Hindlimb muscle (tissue), 1 donor: ENCODE data around the gene CPT1A. TPM values are rescaled to one million over a fixed set of nuclear protein-coding genes. Genes with fewer than 3 reads are reported as not detected.

Experiments
- DNase-seq: peaks from one replicate; pipeline ENCODE4 v3.0.0-alpha.2; 2013
- polyA plus RNA-seq: library from polyadenylated mRNA; unstranded; fragments of 120-200 nt; gene quantifications from one replicate; pipeline ENCODE4 v1.2.1, GENCODE V29; 2013; ENCODE audit not compliant: insufficient read length

CPT1A gene
- polyA plus RNA-seq, 1 donor, result 11.2 TPM

GRCh38 chr11:68852628-68853027 is 10.9 kb upstream of the CPT1A start:
- DNase-seq, result no peak

DNA sequence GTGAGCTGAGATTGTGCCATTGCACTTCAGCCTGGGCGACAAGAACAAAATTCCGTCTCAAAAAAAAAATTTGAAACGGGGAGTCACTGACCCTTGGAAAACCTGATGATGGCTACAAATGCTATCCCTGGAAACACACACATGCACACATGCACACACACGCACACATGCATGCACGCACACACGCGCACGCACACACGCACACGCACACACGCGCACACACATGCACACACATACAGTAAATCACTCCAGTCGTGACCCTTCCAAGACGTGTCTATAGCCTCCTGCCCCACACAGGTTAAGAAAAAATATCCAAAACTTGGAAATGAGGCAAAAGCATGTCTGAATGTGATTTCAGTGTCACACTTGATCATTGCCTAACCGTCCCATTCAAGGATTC is 6.7 kb upstream of the CPT1A start:
- no peak for DNase-seq

DNA sequence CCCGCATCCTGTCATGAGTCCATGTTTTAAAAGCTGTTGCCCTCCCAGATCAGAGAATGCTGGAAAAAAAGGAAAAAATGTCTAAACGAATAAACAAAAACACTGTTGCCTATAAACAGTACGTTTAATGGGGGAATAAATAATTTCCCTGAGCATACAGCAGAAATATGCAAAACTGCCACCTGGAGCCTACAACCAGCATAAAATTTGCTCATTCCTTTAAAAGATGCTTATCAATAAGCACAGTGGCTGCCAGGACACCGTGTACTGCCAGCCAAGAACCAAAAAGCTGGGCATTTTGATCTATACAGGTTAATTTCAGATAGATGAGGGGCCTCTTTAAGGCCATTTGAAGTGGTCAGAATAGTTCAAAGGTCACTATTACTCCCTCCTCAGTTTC is 5.7 kb upstream of the CPT1A start:
- DNase-seq, result no peak

- DNase-seq, result no peak
Observed at GRCh38 chr11:68845351-68846002, 3.8 kb upstream of the CPT1A start.

- DNase-seq, result no peak
Observed at GRCh38 chr11:68844801-68845200, 3.1 kb upstream of the CPT1A start.

- no peak for DNase-seq
Observed at GRCh38 chr11:68844376-68844775, 2.7 kb upstream of the CPT1A start.

DNA sequence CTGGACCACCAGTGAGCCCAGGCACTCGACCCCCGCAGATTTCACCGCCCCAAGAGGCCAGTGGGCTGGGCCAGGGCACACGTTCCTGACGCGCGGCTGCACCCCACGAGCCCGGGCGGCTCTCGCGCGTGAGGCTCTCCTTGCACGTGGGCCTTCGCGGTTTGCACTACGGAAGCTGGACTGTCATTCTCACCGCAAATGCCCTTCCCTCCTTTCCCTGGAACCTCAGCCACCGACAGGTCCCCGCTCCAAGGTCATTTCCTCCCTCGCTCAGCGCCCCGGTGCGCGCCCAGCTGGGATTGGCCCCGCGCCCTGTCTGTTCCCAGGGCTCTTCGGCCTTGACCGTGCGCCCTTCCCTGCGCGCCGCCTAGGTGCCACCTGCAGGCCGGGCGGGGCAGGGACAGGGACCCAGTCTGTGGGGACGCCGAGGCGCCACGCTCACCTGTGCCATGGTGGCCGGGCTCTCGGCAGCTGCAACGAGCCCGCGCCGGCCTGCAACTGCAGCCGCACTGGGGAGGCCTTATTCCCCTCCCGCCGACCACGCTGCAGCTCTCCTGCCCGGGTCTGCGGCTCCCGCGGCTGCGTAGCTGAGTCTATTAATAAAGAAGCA is 2.1 kb upstream of the CPT1A start:
- DNase-seq, result peak; percentile 29

DNA sequence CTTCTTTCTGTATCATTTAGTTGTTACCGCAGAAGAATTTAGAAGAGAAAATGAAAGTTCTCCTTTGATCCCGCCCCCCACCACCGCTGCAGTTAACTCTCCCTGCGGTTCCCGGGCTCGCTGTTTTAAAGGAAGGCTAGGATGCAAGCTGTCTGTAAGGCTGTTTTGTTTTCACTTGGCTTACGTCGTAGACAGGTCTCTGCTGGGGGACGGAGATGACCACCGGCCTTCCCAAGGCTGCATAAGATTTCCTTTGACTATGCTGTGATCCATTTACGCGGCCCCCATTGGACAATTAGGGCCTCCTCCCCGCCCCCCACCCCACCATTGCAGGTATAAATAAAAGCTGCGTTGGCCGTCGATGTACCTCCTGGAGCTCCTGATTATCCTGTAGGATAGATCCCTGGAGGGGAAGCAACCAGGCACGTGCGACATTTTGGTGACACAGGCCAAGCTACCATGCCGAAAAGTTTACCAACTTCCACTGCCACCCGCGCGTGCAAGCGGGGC is 1.4 kb upstream of the CPT1A start:
- DNase-seq, result peak; percentile 19

DNA sequence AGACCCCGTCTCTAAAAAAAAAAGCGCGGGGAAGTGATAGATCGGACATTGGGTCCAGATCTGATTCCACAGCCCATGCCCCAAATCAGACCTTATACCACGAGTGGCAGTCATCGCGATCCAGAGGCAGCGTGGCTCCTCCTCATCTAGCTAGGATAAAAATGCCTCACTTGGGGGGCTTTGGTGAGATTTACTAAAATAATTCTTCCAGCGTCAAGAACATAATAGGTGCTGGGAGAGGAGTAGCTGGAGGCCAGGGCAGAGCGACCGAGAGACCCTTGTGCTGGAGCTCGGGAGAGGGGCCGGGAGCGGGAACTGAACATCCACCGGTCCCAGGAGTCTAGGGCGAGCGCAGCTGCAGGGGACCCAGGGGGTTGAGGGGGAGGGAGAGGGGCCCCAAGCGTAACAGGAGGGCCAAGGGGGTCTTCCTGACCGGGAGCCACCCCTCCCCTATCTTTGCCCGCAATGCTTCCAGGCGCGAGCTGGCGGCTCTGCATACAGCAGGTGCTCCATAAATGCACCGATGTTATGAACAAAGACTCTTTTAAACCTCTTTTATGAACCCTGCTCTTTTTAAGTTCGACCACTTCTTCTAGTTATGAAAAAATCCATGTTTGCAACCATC is 823 bp upstream of the CPT1A start:
- no peak for DNase-seq

DNA sequence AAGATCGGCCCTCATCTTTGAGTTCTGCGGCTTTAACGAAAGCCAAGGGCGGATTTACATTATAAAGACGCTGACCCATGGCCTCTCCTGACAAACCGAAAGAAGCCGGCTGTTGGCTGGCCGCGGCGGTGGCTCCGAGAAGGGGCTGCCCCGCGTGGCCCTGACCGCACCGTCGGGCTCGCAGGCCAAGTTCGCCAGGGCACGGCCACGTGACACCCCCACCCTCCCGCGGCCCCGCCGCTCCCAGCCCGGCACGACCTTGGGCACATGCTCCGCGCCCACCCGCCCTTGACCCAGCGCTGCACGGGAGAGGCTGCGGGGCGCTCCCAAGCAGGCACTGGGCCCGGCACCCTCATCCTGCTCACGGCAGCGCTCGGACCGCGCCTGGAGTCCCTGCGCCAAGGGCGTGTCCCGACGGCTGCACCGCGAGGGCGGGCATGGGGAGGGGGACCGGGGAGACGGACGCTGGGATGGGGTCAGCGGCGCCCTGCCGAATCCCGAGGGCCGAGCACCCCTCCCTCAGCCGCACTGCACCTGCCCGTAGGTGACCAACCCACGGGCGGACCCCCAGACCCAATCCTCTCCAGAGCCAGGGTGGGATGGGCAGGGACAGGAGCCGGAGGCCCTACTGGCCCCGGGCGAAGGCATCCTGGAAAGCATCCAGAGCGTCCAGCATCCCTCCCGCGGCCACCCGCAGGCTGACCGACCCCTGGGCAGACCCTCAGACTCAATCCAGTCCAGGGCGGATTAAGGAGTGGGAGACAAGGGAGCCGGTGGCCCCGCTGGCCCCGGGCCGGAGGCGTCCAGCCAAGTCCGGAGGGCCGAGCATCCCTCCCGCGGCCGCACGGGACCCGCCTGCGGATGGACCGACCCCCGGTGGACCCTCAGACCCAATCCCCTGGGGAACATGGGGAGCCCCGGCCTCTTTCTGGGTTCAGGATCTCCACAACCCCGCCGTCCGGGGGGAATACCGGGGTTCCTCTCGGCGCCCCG is 759 bp downstream of the CPT1A start:
- DNase-seq, result peak; percentile 35

DNA sequence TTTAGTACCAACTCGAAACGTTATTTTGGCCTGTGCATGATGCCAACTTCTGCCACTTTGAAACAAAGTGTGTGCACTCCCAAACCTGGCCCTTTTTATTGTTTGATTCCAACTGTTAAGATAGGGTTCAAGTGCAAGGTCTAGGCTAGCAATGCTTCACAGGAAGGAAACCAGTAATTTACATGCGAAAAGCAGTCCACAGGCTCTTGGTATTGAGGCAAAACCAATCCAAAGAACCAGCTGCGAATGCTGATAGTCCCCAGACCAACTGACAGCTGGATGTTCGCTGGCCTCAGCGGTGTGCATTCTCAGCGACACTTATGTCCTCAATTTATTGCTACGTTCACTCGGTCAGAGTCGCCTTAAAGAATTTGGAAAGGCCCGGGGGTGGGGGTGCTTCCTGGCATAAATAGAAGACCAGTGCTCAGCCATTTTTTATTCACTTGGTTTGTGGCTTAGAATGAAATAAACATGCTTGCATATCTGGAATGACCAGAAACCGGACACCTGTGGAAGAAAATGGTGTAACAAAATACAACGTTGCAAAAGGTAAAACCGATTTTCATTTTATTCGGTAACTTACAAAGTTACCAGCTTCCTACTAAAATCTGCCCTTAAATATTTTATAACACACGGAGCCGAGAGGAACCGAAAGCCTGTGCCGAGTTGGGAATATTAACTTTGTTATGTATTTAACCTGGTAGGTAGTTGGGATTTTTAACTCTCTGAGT is 1.6 kb downstream of the CPT1A start:
- peak; percentile 25 for DNase-seq

DNA sequence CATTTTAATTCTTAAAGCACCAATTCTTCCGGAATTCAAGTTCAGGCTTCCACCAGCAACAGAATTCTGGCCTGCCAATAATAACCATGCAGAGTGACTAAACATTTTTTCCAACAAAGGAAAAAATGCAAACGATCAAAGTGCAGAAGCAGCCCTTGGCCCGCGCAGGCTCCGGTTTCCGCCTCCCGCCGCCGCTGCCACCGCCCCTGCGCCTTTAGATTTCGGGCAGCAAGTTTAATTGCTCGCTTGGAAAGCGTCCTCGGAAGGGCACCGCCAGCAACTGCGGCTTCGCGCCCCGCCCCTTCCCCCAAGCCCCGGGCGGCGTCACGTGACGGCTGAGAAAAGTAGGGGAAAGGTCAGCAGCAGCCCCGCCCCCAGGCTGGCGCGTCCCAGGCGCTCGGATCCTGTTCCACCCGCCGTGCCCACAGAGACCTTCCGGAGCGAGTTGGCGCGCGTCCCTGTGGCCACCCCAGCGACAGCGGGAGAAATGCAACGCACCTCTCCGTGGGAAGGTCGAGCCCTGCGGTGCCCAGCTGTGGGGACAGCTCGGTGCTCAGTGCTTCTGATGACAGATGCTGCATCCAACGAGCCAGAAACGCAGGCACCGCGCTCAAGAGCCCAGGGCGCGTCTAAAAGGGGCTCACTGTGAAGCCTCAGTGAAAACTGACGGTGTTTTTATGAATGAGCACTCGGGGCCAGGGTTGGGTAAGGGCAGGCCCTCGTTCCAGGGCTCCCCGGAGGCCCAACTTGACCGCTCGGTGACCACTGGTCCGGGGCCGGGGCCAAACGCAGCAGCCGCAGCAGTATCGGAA is 2.5 kb downstream of the CPT1A start:
- peak; percentile 88 for DNase-seq

DNA sequence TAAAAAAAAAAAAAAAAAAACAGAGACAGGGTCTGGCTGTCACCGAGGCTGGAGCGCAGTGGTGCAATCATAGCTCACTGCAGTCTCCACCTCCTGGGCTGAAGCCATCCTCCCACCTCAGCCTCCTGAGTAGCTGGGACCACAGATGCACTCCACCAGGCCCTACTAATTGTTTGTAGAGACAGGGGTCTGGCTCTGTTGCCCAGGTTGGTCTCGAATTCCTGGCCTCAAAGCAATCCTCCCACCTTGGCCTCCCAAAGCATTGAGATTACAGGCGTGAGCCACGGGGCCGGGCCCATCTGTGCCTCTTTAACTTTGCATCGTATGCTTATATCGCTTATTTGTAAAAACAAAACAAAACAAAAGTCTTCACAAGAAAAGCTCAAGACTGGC is 3.1 kb downstream of the CPT1A start:
- no peak for DNase-seq

DNA sequence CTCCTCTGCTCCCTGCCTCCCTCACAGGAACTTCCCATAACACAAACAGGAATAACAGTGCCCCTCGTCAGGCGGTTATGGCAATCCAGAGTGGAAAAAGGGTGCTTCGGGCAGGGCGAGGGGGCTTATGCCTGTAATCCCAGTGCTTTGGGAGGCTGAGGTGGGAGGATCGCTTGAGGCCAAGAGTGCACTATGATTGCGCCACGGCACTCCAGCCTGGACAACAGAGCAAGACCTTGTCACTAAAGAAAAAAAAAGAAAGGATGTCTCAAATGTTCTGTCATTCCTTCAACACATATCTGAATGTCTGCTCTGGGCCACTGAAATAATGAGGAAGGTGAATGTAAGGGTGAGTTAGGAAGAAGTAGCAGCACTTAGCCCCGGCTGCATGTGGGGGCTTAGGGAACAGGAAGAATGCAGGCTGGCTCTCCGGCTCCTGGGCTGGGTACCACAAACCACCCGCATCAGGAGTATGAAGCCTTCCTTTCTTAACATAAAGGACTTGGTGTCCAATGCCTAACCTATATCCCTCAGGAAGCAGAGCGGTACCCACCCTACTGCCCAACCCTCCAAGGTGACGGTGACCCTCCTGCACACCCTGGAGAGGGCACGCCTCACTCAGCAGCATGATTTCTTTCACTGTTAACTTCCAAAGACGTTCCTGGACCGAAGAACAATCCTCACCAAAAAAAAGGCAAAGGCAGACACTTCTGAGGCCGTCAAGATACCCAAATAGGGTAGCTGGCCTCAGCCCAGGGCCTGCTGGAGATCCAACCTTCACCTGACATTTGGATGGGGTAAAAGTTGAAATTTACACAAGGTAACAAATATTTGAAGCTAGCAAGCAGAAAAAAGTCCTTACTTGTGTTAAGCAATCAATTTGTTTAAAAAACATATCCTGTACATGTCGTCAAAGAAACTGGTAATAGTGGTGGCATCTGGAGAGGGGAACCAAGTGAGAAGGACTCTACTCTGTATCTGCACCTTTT is 3.8 kb downstream of the CPT1A start:
- DNase-seq, result no peak

GRCh38 chr11:68835749-68836148 is 6.0 kb downstream of the CPT1A start:
- DNase-seq, result no peak

- DNase-seq, result no peak
Observed at GRCh38 chr11:68835328-68835727, 6.4 kb downstream of the CPT1A start.

DNA sequence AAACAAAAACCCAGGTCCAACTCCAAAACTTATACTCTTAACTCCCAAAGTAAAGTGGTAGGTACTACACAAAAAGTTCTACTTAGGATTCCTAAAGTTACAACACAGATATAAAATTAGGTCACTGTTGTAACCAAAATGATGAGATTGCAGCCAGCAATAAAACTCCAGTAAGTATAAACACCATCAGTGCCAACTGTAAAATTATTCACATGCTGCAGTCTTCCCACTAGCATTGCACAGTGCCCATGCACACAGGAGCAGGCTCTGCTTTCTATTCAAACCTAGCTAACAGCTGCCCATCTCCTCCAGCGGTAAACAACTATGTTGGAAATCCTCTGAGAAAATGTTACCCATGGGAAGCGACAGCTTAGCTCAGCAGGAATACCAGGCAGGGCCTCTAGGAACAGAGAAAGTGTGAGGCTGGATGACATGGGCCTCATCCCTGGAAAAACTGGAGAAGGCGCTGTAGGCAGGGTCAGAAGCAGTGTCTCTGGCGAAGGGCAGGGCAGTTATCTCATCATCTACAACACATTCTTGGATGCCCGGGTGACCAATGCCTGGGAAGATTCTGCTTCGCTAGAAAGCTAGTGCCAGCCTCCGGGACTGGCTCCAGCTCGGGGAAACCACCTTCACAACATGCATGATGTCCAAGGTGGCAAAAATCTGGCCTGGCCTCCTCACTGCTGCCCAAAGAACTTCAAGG is 9.1 kb downstream of the CPT1A start:
- no peak for DNase-seq

DNA sequence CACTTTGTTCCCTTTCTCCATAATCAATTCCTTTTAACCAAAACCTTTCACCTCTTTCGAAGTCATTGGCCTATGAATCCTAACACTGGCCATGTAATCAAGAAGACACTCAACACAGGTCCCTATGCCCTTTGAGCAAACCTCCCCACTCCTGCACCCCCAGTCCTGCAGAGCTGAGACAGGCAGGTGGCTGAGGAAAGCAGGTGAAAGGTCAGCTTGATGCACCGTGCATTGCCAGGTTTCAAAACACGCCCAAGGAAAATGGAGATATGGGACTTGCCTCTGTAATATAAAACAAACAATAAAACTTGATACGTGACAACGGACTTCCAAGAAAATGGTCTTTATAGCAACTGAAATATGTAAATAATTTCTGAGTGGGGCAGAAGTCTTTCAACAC is 10.6 kb downstream of the CPT1A start:
- DNase-seq, result no peak

DNA sequence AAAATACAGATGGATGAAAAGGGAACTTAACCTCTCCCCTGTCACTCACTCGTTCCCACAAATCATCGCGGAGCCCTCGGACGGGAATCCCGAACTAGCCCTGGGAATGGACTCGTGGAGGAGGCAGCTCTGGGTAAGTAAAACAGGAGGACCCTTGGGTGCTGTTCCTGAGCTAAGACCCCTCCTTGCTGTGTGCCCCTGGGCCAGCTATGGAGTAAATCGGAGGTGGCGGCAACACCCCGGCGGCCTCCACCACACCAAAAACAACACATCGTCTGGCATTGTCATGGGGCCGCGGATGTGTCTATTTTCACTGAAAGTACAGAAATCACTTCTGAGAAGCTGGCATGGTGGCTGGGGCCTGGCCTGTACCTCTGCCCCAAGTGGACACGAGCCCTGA is 12.1 kb downstream of the CPT1A start:
- DNase-seq, result no peak
